SK-N-MC (cell line): Measurements from ENCODE around the gene PDZRN4.
"Not testable (repeated sequence)": the region's sequence is repeated elsewhere in the genome, so short reads cannot be mapped to it uniquely, and the experiment has no call there.

Source experiments
- EZH2 ChIP-seq: fragments of 200-600 bp; sonication (generic); IDR thresholded peaks from one replicate; pipeline ENCODE4 v1.6.1; 2017; ENCODE audit warnings: antibody characterized with exemption
- POLR2AphosphoS5 ChIP-seq: IDR thresholded peaks from 2 replicates; pipeline ENCODE4 v1.6.1; 2012; ENCODE audit warnings: mild to moderate bottlenecking, low read depth, low read length, borderline replicate concordance

DNA sequence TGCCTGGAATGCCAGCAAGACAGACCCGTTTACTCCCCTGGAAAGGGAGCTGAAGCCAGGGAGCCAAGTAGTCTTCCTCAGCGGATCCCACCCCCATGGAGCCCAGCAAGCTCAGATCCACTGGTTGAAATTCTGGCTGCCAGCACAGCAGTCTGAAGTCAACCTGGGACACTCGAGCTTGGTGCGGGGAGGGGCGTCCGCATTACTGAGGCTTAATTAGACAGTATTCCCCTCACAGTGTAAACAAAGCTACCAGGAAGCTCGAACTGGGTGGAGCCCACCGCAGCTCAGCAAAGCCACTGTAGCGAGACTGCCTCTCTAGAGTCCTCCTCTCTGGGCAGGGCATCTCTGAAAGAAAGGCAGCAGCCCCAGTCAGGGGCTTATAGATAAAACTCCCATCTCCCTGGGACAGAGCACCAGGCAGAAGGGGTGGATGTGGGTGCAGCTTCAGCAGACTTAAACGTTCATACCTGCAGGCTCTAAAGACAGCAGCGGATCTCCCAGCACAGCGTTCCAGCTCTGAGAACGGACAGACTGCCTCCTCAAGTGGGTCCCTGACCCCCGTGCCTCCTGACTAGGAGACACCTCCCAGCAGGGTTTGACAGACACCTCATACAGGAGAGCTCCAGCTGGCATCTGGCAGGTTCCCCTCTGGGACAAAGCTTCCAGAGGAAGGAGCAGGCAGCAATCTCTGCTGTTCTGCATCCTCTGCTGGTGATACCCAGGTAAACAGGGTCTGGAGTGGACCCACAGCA is 92.4 kb downstream of the PDZRN4 start:
- not testable (repeated sequence) for TF ChIP-seq EZH2, POLR2AphosphoS5
